ENCODE results near the gene TERT. TPM values are rescaled to one million over a fixed set of nuclear protein-coding genes. Genes with fewer than 3 reads are reported as not detected.
"Not testable (repeated sequence)": the region's sequence is repeated elsewhere in the genome, so short reads cannot be mapped to it uniquely, and the experiment has no call there.

TERT gene
- total and polyA plus RNA-seq, 2 of the 4 experiments (the other 2 are of a cell fraction): not detected

- H3K4me3 ChIP-seq (ENCODE audit: insufficient read depth, low read depth, low read length); BruUV-seq (replicated peaks); H3K14ac ChIP-seq (replicated peaks; ENCODE audit: low read depth, low read length); H3K36me3 ChIP-seq (ENCODE audit: control insufficient read depth, insufficient read depth, low read length); H3K9me3 ChIP-seq (ENCODE audit: control insufficient read depth, insufficient read depth, low read length); H3K9ac ChIP-seq (ENCODE audit: low read depth, low read length); H3K18ac ChIP-seq (ENCODE audit: low read depth, low read length); H4K91ac ChIP-seq (ENCODE audit: insufficient read depth, low read depth, low read length); H4K8ac ChIP-seq (ENCODE audit: low read depth in 2 of 2, low read length in 2 of 2); H2BK15ac ChIP-seq (ENCODE audit: low read depth, low read length); H3K27me3 ChIP-seq (ENCODE audit: control insufficient read depth, insufficient read depth, low read length); H3K27ac ChIP-seq (ENCODE audit: insufficient read depth, low read length); CTCF ChIA-PET; H2AFZ ChIP-seq (replicated peaks; ENCODE audit: low read length, poor library complexity); H2BK5ac ChIP-seq (ENCODE audit: low read depth, low read length, poor library complexity, severe bottlenecking); H3K23ac ChIP-seq (ENCODE audit: low read depth, low read length); H3K4me1 ChIP-seq (ENCODE audit: control insufficient read depth, insufficient read depth, low read length); H3K4ac ChIP-seq (ENCODE audit: low read depth, low read length); H3K79me1 ChIP-seq (ENCODE audit: low read depth in 1 of 2, low read length in 2 of 2); H4K20me1 ChIP-seq (ENCODE audit: insufficient read depth, low read length); in situ Hi-C loops (cut with MboI; ENCODE audit: low sequenced_read_pairs); ATAC-seq (ENCODE audit: low read depth); H2AK9ac ChIP-seq (replicated peaks; ENCODE audit: low read depth, low read length, poor library complexity); intact Hi-C loops (cut with micrococcal nuclease); H2BK20ac ChIP-seq (ENCODE audit: low read depth, low read length); H4K5ac ChIP-seq (ENCODE audit: low read depth, low read length); H2BK120ac ChIP-seq (ENCODE audit: low read depth, low read length); DNase-seq; H3K56ac ChIP-seq (ENCODE audit: extremely low read depth, insufficient read depth, low read length); dilution Hi-C loops (cut with HindIII; ENCODE audit: low sequenced_read_pairs, unreplicated experiment); H3K9me1 ChIP-seq (ENCODE audit: insufficient read depth, low read length); H3K4me2 ChIP-seq (ENCODE audit: low read depth, low read length); H2AK5ac ChIP-seq (ENCODE audit: low read depth, low read length): not testable (repeated sequence)
- POLR2A ChIA-PET (ENCODE audit: unreplicated experiment): interaction anchor here (0.7 kb wide), 1 partner anchor 37 kb away, joined by 17 read pairs; no protein-coding TSS in a partner anchor
- 62% methylated on average over 10 of the region's 27 CpGs; no CpG with 5 or more reads in 1 of the 2 experiments for WGBS, 2 experiments (ENCODE audit: extremely low coverage in 2 of 2, insufficient read length in 1 of 2)
These were observed 10.4 kb downstream of the TERT start for GRCh38 chr5:1284336-1284970.

- H2BK15ac ChIP-seq (ENCODE audit: low read depth, low read length); H3K4me1 ChIP-seq (ENCODE audit: control insufficient read depth, insufficient read depth, low read length); H3K4me2 ChIP-seq (ENCODE audit: low read depth, low read length); DNase-seq; H2BK20ac ChIP-seq (ENCODE audit: low read depth, low read length); H4K91ac ChIP-seq (ENCODE audit: insufficient read depth, low read depth, low read length); H2AK5ac ChIP-seq (ENCODE audit: low read depth, low read length); H2AK9ac ChIP-seq (replicated peaks; ENCODE audit: low read depth, low read length, poor library complexity); H3K79me1 ChIP-seq (ENCODE audit: low read depth in 1 of 2, low read length in 2 of 2); H3K56ac ChIP-seq (ENCODE audit: extremely low read depth, insufficient read depth, low read length); H3K27ac ChIP-seq (ENCODE audit: insufficient read depth, low read length); H2BK120ac ChIP-seq (ENCODE audit: low read depth, low read length); H3K4me3 ChIP-seq (ENCODE audit: insufficient read depth, low read depth, low read length); H3K14ac ChIP-seq (replicated peaks; ENCODE audit: low read depth, low read length); H4K20me1 ChIP-seq (ENCODE audit: insufficient read depth, low read length); BruUV-seq (replicated peaks); H2AFZ ChIP-seq (replicated peaks; ENCODE audit: low read length, poor library complexity); intact Hi-C loops (cut with micrococcal nuclease); H3K9me1 ChIP-seq (ENCODE audit: insufficient read depth, low read length); ATAC-seq (ENCODE audit: low read depth); H2BK5ac ChIP-seq (ENCODE audit: low read depth, low read length, poor library complexity, severe bottlenecking); H3K27me3 ChIP-seq (ENCODE audit: control insufficient read depth, insufficient read depth, low read length); H3K9ac ChIP-seq (ENCODE audit: low read depth, low read length); CTCF ChIA-PET; in situ Hi-C loops (cut with MboI; ENCODE audit: low sequenced_read_pairs); H3K18ac ChIP-seq (ENCODE audit: low read depth, low read length); H3K23ac ChIP-seq (ENCODE audit: low read depth, low read length); H3K36me3 ChIP-seq (ENCODE audit: control insufficient read depth, insufficient read depth, low read length); POLR2A ChIA-PET (ENCODE audit: unreplicated experiment); H3K4ac ChIP-seq (ENCODE audit: low read depth, low read length); H4K8ac ChIP-seq (ENCODE audit: low read depth in 2 of 2, low read length in 2 of 2); dilution Hi-C loops (cut with HindIII; ENCODE audit: low sequenced_read_pairs, unreplicated experiment); H4K5ac ChIP-seq (ENCODE audit: low read depth, low read length): not testable (repeated sequence)
- no CpG with 5 or more reads among the region's 16 CpGs for WGBS, 2 experiments (ENCODE audit: extremely low coverage in 2 of 2, insufficient read length in 1 of 2)
- H3K9me3 ChIP-seq (ENCODE audit: control insufficient read depth, insufficient read depth, low read length): peaks cover 16% of the 10 kb centered on the region
These were observed 11.2 kb downstream of the TERT start for GRCh38 chr5:1283729-1284041.
